K562 (cell line): ENCODE measurements around the gene TRNP1. TPM values are rescaled to one million over a fixed set of nuclear protein-coding genes. Genes with fewer than 3 reads are reported as not detected.

Experiments
- CHD2 ChIP-seq: IDR thresholded peaks from 2 replicates; pipeline ENCODE4 v1.6.1; 2011; ENCODE audit warnings: low read depth, low read length
- CTCF ChIP-seq, 3 experiments: IDR thresholded peaks in 2 of 3; conservative IDR thresholded peaks in 1 of 3; 2 replicates each; pipeline ENCODE4 v1.5.1; 2011 to 2012; ENCODE audit warnings: low read length in 3 of 3, mild to moderate bottlenecking in 3 of 3, control low read depth in 2 of 3, improper control_type of control experiment in 1 of 3, inconsistent platforms in 1 of 3, low read depth in 1 of 3, mixed read lengths in 1 of 3, moderate library complexity in 1 of 3; ENCODE audit not compliant: insufficient read depth in 2 of 3
- FOXA3 ChIP-seq, 2 experiments: fragments of 450-650 bp in 1 of 2; sonication (generic) in 1 of 2; formaldehyde crosslinking; IDR thresholded peaks in 1 of 2; conservative IDR thresholded peaks in 1 of 2; 2 replicates each; pipeline versions ENCODE4 v1.4.0 to v1.8.0; 2020 to 2022; ENCODE audit warnings: mild to moderate bottlenecking in 2 of 2, missing genetic modification reagents in 1 of 2
- GATAD2B ChIP-seq: fragments of 450-650 bp; IDR thresholded peaks from 2 replicates; pipeline ENCODE4 v1.6.1; 2017; ENCODE audit warnings: mild to moderate bottlenecking, borderline replicate concordance
- HCFC1 ChIP-seq: IDR thresholded peaks from 2 replicates; pipeline ENCODE4 v1.6.1; 2012; ENCODE audit warnings: low read depth, low read length, improper control_type of control experiment
- HDAC6 ChIP-seq: IDR thresholded peaks from 2 replicates; pipeline ENCODE4 v1.6.1; 2012; ENCODE audit warnings: low read depth, mild to moderate bottlenecking, control low read depth, inconsistent platforms, low read length, moderate library complexity
- HNRNPUL1 ChIP-seq: fragments of 200-400 bp; formaldehyde crosslinking; IDR thresholded peaks from 2 replicates; pipeline ENCODE4 v1.6.1; 2017; ENCODE audit warnings: low read length
- LEF1 ChIP-seq: fragments of 450-650 bp; IDR thresholded peaks from 2 replicates; pipeline ENCODE4 v1.6.1; 2016; ENCODE audit warnings: mild to moderate bottlenecking
- NFE2 ChIP-seq: IDR thresholded peaks from 2 replicates; pipeline ENCODE4 v1.6.1; 2014; ENCODE audit warnings: antibody characterized with exemption, low read depth
- PHF8 ChIP-seq: fragments of 200-600 bp; sonication (generic); IDR thresholded peaks from 2 replicates; pipeline ENCODE4 v1.6.1; 2012; ENCODE audit warnings: mixed run types, mild to moderate bottlenecking, inconsistent platforms, low read length, moderate library complexity, borderline replicate concordance
- RCOR1 ChIP-seq, 2 experiments: IDR thresholded peaks; 2 replicates each; pipeline ENCODE4 v1.6.1; 2012; ENCODE audit warnings: low read depth in 2 of 2, low read length in 2 of 2, borderline replicate concordance in 1 of 2, improper control_type of control experiment in 1 of 2
- SAP30 ChIP-seq: fragments of 200-600 bp; sonication (generic); IDR thresholded peaks from 2 replicates; pipeline ENCODE4 v1.6.1; 2012; ENCODE audit warnings: borderline replicate concordance, low read depth, mild to moderate bottlenecking, moderate library complexity, low read length, control low read depth, inconsistent platforms; ENCODE audit not compliant: insufficient read depth, poor library complexity, severe bottlenecking
- SRSF7 ChIP-seq: fragments of 200-400 bp; formaldehyde crosslinking; optimal IDR thresholded peaks from 2 replicates; pipeline ENCODE3; 2017; ENCODE audit warnings: mild to moderate bottlenecking, low read depth, low read length
- STAG1 ChIP-seq: sonication (generic); formaldehyde crosslinking; IDR thresholded peaks from 2 replicates; pipeline ENCODE4 v1.5.0; 2020; ENCODE audit warnings: missing genetic modification reagents, borderline replicate concordance
- TAL1 ChIP-seq: fragments of 450-650 bp; IDR thresholded peaks from 2 replicates; pipeline ENCODE4 v1.6.1; 2016; ENCODE audit warnings: mild to moderate bottlenecking
- TARDBP ChIP-seq: fragments of 450-650 bp; IDR thresholded peaks from 2 replicates; pipeline ENCODE4 v1.6.1; 2016
- XRCC5 ChIP-seq: fragments of 200-400 bp; formaldehyde crosslinking; IDR thresholded peaks from 2 replicates; pipeline ENCODE4 v1.6.1; 2017; ENCODE audit warnings: low read depth, mild to moderate bottlenecking, low read length
- ZBTB33 ChIP-seq: sonication (generic); formaldehyde crosslinking; IDR thresholded peaks from 2 replicates; pipeline ENCODE4 v1.8.1; 2023; ENCODE audit warnings: mild to moderate bottlenecking, missing genetic modification reagents
- ZFPM2 ChIP-seq: fragments of 250-450 bp; sonication (Bioruptor Pico); IDR thresholded peaks from 2 replicates; pipeline ENCODE4 v1.5.1; 2022; ENCODE audit warnings: mild to moderate bottlenecking
- ZNF280A ChIP-seq: fragments of 450-650 bp; IDR thresholded peaks from 2 replicates; pipeline ENCODE4 v1.6.1; 2018; ENCODE audit warnings: mild to moderate bottlenecking, low read depth; ENCODE audit not compliant: partially characterized antibody
- ZNF354B ChIP-seq: fragments of 250-450 bp; sonication (Bioruptor Pico); IDR thresholded peaks from 2 replicates; pipeline ENCODE4 v1.4.0; 2020
- ZNF57 ChIP-seq: fragments of 450-650 bp; formaldehyde crosslinking; IDR thresholded peaks from 2 replicates; pipeline ENCODE4 v1.4.0; 2020; ENCODE audit warnings: mild to moderate bottlenecking, moderate library complexity
- polyA plus RNA-seq, 8 experiments: library from polyadenylated mRNA; depleted of rRNA in 4 of 8; stranded (reverse) in 5 of 8; unstranded in 3 of 8; fragments of >200 nt; fragmentation: Nextera tagmentation in 2 of 8; fragmentation: Illumina TruSeq in 1 of 8; extraction: Ambion mirVana in 2 of 8; extraction: Trizol in 1 of 8; gene quantifications; 2 replicates each; pipeline versions ENCODE4 v1.2.1 to v1.2.3, GENCODE V29; 2011 to 2014; ENCODE audit warnings: inconsistent platforms in 1 of 8, missing spikeins in 1 of 8
- total RNA-seq, 7 experiments: library from RNA; depleted of rRNA in 6 of 7; stranded (reverse); fragments of >200 nt in 6 of 7; fragmentation: Illumina TruSeq in 2 of 7; extraction: Trizol in 2 of 7; gene quantifications; 2 replicates each; pipeline versions ENCODE4 v1.2.1 to v1.2.3, GENCODE V29; 2011 to 2021; ENCODE audit warnings: low replicate concordance in 1 of 7
- TF ChIP-seq, protein P1 (sequence below): IDR thresholded peaks from 3 replicates; pipeline ENCODE4 v1.6.1; 2011; ENCODE audit warnings: borderline replicate concordance, mild to moderate bottlenecking; ENCODE audit not compliant: insufficient read length, insufficient read depth

TRNP1 gene
- total and polyA plus RNA-seq, 9 of the 15 experiments (the other 6 are each of a cell fraction or from before 2014, with no cell fraction given): 0.03 to 1.3 (median 0.95) TPM

- no peak for TF ChIP-seq TAL1
- peak; percentile 97 to 99 (median 98) for TF ChIP-seq CTCF (IDR thresholded peaks at IDR 0.05 in 2 of 3, conservative IDR thresholded peaks at IDR 0.05 in 1 of 3; ENCODE audit: insufficient read depth in 2 of 3, low read depth in 1 of 3, low read length in 3 of 3)
- TF ChIP-seq SRSF7: no peak
- no peak for TF ChIP-seq NFE2
- peak; percentile 44; the same call in 1 of the 2 replicates for TF ChIP-seq HCFC1
- TF ChIP-seq STAG1 (CRISPR knock-in tag): peak; percentile 98
- no peak for TF ChIP-seq CHD2
- TF ChIP-seq TARDBP: peak; percentile 57; the same call in 1 of the 2 replicates
- TF ChIP-seq RCOR1 (IDR thresholded peaks at IDR 0.05; ENCODE audit: borderline replicate concordance in 1 of 2, low read depth in 2 of 2, low read length in 2 of 2): peak in 1 of 2 experiments; percentile 67; a peak in 1 of 4 replicates
- TF ChIP-seq ZFPM2 (CRISPR knock-in tag): no peak
- no peak for TF ChIP-seq GATAD2B
- peak; percentile 67; the same call in 1 of the 2 replicates for TF ChIP-seq XRCC5
- TF ChIP-seq HNRNPUL1: no peak
- TF ChIP-seq ZNF57 (CRISPR knock-in tag): no peak
- 0 out of 2 replicates have a peak, but pooled peaks have one; percentile 31 for TF ChIP-seq ZBTB33 (CRISPR knock-in tag)
- TF ChIP-seq, protein P1, sequence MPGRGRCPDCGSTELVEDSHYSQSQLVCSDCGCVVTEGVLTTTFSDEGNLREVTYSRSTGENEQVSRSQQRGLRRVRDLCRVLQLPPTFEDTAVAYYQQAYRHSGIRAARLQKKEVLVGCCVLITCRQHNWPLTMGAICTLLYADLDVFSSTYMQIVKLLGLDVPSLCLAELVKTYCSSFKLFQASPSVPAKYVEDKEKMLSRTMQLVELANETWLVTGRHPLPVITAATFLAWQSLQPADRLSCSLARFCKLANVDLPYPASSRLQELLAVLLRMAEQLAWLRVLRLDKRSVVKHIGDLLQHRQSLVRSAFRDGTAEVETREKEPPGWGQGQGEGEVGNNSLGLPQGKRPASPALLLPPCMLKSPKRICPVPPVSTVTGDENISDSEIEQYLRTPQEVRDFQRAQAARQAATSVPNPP: no peak
- no peak for TF ChIP-seq SAP30
- TF ChIP-seq ZNF280A: no peak
- peak in 1 of 2 experiments; percentile 84; a peak in 1 of 4 replicates for TF ChIP-seq FOXA3 (CRISPR knock-in tag; conservative IDR thresholded peaks at IDR 0.05 in 1 of 2, IDR thresholded peaks at IDR 0.05 in 1 of 2)
- TF ChIP-seq HDAC6: no peak
- TF ChIP-seq ZNF354B: no peak
- no peak for TF ChIP-seq LEF1
- TF ChIP-seq PHF8: no peak
Measured at GRCh38 chr1:27044613-27045151, 51.2 kb downstream of the TRNP1 start (continued).
